KMS-11 (cell line): ENCODE results near the gene TUT4.

ENCODE experiments used
- H2AFZ ChIP-seq: fragments of 200-600 bp; sonication (generic); 2 replicates; pipeline ENCODE4 v1.6.1; 2016; ENCODE audit warnings: antibody characterized with exemption, mixed run types, low read depth
- H3K27ac ChIP-seq: fragments of 200-600 bp; sonication (generic); 2 replicates; pipeline ENCODE4 v1.6.1; 2016; ENCODE audit warnings: mild to moderate bottlenecking, mixed run types
- H3K27me3 ChIP-seq: fragments of 200-600 bp; sonication (generic); 2 replicates; pipeline ENCODE4 v1.6.1; 2017; ENCODE audit warnings: mild to moderate bottlenecking, low read depth, mixed run types, moderate library complexity; ENCODE audit not compliant: insufficient read depth
- H3K36me3 ChIP-seq: fragments of 200-600 bp; sonication (generic); 2 replicates; pipeline ENCODE4 v1.6.1; 2017; ENCODE audit warnings: mild to moderate bottlenecking, mixed run types; ENCODE audit not compliant: insufficient read depth
- H3K4me1 ChIP-seq: fragments of 200-600 bp; sonication (generic); 2 replicates; pipeline ENCODE4 v1.6.1; 2016; ENCODE audit warnings: mild to moderate bottlenecking, low read depth, mixed run types; ENCODE audit not compliant: poor library complexity, severe bottlenecking
- H3K4me2 ChIP-seq: fragments of 200-600 bp; sonication (generic); 2 replicates; pipeline ENCODE4 v1.7.0; 2016; ENCODE audit warnings: mild to moderate bottlenecking, mixed run types
- H3K4me3 ChIP-seq: fragments of 200-600 bp; sonication (generic); IDR thresholded peaks from 2 replicates; pipeline ENCODE4 v1.6.1; 2017; ENCODE audit warnings: low read depth, low read length, mixed read lengths; ENCODE audit not compliant: insufficient read depth
- H3K79me2 ChIP-seq: fragments of 200-600 bp; sonication (generic); 2 replicates; pipeline ENCODE4 v1.6.1; 2016; ENCODE audit warnings: low read depth, mixed run types; ENCODE audit not compliant: insufficient read depth
- H3K9ac ChIP-seq: fragments of 200-600 bp; sonication (generic); 2 replicates; pipeline ENCODE4 v1.6.1; 2016; ENCODE audit warnings: mild to moderate bottlenecking, mixed run types
- H4K20me1 ChIP-seq: fragments of 200-600 bp; sonication (generic); 2 replicates; pipeline ENCODE4 v1.6.1; 2016; ENCODE audit warnings: mild to moderate bottlenecking, mixed run types; ENCODE audit not compliant: insufficient read depth
- CTCF ChIP-seq: fragments of 200-600 bp; sonication (generic); conservative IDR thresholded peaks from 2 replicates; pipeline ENCODE4 v1.6.1; 2017; ENCODE audit warnings: low read depth, mild to moderate bottlenecking, antibody characterized with exemption, low read length, moderate library complexity, mixed read lengths

Gene TUT4

DNA sequence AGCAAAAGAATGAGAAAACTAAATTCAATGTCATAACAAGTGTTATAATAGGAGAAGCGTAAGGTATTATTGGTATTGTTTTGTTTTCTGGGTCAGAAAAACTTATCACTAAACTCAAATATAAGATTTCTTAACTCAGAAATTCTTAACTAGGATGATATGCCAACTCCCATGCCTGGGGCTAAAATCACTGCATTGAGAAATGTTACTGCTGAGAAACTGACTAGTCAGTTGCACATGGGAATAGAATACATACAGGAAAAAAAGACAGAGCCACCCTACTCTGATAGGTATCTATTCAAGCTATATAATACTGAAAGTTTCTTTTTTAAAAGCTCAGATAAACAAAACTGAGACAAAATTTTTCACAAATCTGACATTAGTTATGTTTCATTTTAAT is 92.2 kb downstream of the TUT4 start:
- Histone ChIP-seq H3K4me1 (no peaks in the 10 kb centered on the region), H4K20me1 (no peaks in the 10 kb centered on the region), H3K79me2 (no peaks in the 10 kb centered on the region), H3K4me3 (no peak overlapping the region), H3K27me3 (no peaks in the 10 kb centered on the region), H3K9ac (no peak overlapping the region), H3K27ac (no peak overlapping the region), H3K36me3 (no peaks in the 10 kb centered on the region), H3K4me2 (no peak overlapping the region), H2AFZ (no peak overlapping the region)
- TF ChIP-seq CTCF = no peak

DNA sequence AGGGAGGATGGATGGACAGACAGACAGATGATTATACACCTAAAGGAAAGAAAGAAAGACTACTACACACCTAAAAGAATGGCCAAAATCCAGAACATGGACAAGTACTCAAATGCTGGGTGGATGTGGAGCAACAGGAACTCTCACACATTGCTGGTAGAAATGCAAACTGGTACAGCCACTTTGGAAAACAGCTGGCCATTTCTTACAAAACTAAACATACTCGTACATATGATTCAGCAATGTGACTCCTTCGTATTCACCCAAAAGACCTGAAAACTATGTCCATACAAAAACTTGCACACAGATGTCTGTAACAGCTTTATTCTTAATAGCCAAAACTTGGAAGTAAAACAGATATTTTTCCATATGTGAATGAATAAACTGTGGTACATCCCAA is 97.2 kb downstream of the TUT4 start:
- no peak overlapping the region for H2AFZ ChIP-seq
- H3K4me2 ChIP-seq = no peak overlapping the region
- H3K27ac ChIP-seq = no peak overlapping the region
- no peaks in the 10 kb centered on the region for H4K20me1 ChIP-seq
- H3K9ac ChIP-seq = no peak overlapping the region
- no peak overlapping the region for H3K4me3 ChIP-seq
- H3K36me3 ChIP-seq = no peaks in the 10 kb centered on the region
- H3K27me3 ChIP-seq = no peaks in the 10 kb centered on the region
- H3K79me2 ChIP-seq = no peaks in the 10 kb centered on the region
- H3K4me1 ChIP-seq = peaks cover 15% of the 10 kb centered on the region
- TF ChIP-seq CTCF = no peak

GRCh38 chr1:52454779-52455178 is 98.1 kb downstream of the TUT4 start:
- no peak overlapping the region for H3K9ac ChIP-seq
- no peak overlapping the region for H2AFZ ChIP-seq
- no peaks in the 10 kb centered on the region for H4K20me1 ChIP-seq
- no peak for TF ChIP-seq CTCF
- no peaks in the 10 kb centered on the region for H3K79me2 ChIP-seq
- H3K27ac ChIP-seq = no peak overlapping the region
- H3K36me3 ChIP-seq = no peaks in the 10 kb centered on the region
- H3K27me3 ChIP-seq = no peaks in the 10 kb centered on the region
- H3K4me1 ChIP-seq = peaks cover 15% of the 10 kb centered on the region
- H3K4me2 ChIP-seq = no peak overlapping the region; the same call in 1 of the 2 replicates
- H3K4me3 ChIP-seq = no peak overlapping the region

- H3K79me2 ChIP-seq = no peaks in the 10 kb centered on the region
- H3K4me2 ChIP-seq = peak overlapping the region; percentile 9; the same call in 1 of the 2 replicates
- no peaks in the 10 kb centered on the region for H3K27me3 ChIP-seq
- H3K9ac ChIP-seq = no peak overlapping the region
- H4K20me1 ChIP-seq = no peaks in the 10 kb centered on the region
- no peaks in the 10 kb centered on the region for H3K36me3 ChIP-seq
- H2AFZ ChIP-seq = no peak overlapping the region
- no peak overlapping the region for H3K27ac ChIP-seq
- no peak for TF ChIP-seq CTCF
- H3K4me3 ChIP-seq = no peak overlapping the region
- H3K4me1 ChIP-seq = peaks cover 15% of the 10 kb centered on the region
Observed at GRCh38 chr1:52454127-52454526, 98.8 kb downstream of the TUT4 start.

DNA sequence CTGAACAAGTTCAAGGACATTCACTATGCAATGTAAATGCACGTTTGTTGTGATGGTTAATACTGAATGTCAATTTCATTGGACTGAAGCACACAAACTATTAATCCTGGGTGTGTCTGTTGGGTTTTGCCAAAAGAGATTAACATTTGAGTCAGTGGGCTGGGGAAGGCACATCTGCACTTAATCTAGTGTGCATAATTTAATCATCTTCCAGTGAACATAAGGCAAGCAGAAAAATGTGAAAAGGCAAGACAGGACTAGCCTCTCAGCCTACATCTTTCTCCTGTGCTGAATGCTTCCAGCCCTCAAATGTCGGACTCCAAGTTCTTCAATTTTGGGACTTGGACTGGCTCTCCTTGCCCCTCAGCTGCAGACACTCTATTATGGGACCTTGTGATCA is 108.4 kb downstream of the TUT4 start:
- Histone ChIP-seq H3K9ac (no peak overlapping the region), H3K4me2 (no peak overlapping the region), H3K27me3 (no peaks in the 10 kb centered on the region), H3K27ac (no peak overlapping the region), H3K79me2 (no peaks in the 10 kb centered on the region), H4K20me1 (no peaks in the 10 kb centered on the region), H2AFZ (no peak overlapping the region), H3K4me3 (no peak overlapping the region), H3K4me1 (no peaks in the 10 kb centered on the region), H3K36me3 (peaks cover 16% of the 10 kb centered on the region; the same call in 1 of the 2 replicates)
- no peak for TF ChIP-seq CTCF
